Duodenal mucosa (tissue), 2 donors: ENCODE results near the gene SOX11.

ENCODE experiments used
- H3K27ac ChIP-seq: one replicate; pipeline ENCODE4 v1.7.0; 2013; ENCODE audit warnings: low read depth, low read length
- H3K27me3 ChIP-seq, 2 donors: one replicate each; pipeline ENCODE4 v1.7.0; 2013; ENCODE audit warnings: low read length in 2 of 2, control low read depth in 1 of 2; ENCODE audit not compliant: insufficient read depth in 2 of 2, control insufficient read depth in 1 of 2
- H3K36me3 ChIP-seq, 2 donors: one replicate each; pipeline ENCODE4 v1.7.0; 2013; ENCODE audit warnings: low read length in 2 of 2, control low read depth in 1 of 2; ENCODE audit not compliant: insufficient read depth in 2 of 2, control insufficient read depth in 1 of 2
- H3K4me1 ChIP-seq, 2 donors: one replicate each; pipeline ENCODE4 v1.7.0; 2013; ENCODE audit warnings: low read length in 2 of 2, control low read depth in 1 of 2; ENCODE audit not compliant: insufficient read depth in 2 of 2, control insufficient read depth in 1 of 2
- H3K4me3 ChIP-seq, 2 donors: one replicate each; pipeline ENCODE4 v1.7.0; 2013; ENCODE audit warnings: low read length in 2 of 2, low read depth in 1 of 2
- H3K9ac ChIP-seq, 2 donors: one replicate each; pipeline ENCODE4 v1.7.0; 2013; ENCODE audit warnings: low read length in 2 of 2, low read depth in 1 of 2
- H3K9me3 ChIP-seq, 2 donors: one replicate each; pipeline ENCODE4 v1.7.0; 2013; ENCODE audit warnings: low read length in 2 of 2, control low read depth in 1 of 2; ENCODE audit not compliant: control insufficient read depth in 1 of 2

Gene SOX11

GRCh38 chr2:5720426-5720825 is 28.2 kb downstream of the SOX11 start:
- Histone ChIP-seq H3K36me3 (no peaks in the 10 kb centered on the region), H3K4me3 (no peak overlapping the region), H3K9ac (no peak overlapping the region), H3K4me1 (no peaks in the 10 kb centered on the region), H3K9me3 (no peaks in the 10 kb centered on the region), H3K27ac (no peak overlapping the region), H3K27me3 (no peaks in the 10 kb centered on the region)

GRCh38 chr2:5722236-5722635 is 30.1 kb downstream of the SOX11 start:
- Histone ChIP-seq H3K9ac (no peak overlapping the region), H3K36me3 (no peaks in the 10 kb centered on the region), H3K27me3 (no peaks in the 10 kb centered on the region), H3K27ac (no peak overlapping the region), H3K9me3 (no peaks in the 10 kb centered on the region), H3K4me1 (no peaks in the 10 kb centered on the region), H3K4me3 (no peak overlapping the region)

GRCh38 chr2:5723791-5724735 is 31.9 kb downstream of the SOX11 start:
- no peaks in the 10 kb centered on the region for H3K27me3 ChIP-seq
- no peak overlapping the region for H3K9ac ChIP-seq
- H3K27ac ChIP-seq, result no peak overlapping the region
- no peak overlapping the region for H3K4me3 ChIP-seq
- no peaks in the 10 kb centered on the region for H3K36me3 ChIP-seq
- no peaks in the 10 kb centered on the region for H3K9me3 ChIP-seq
- H3K4me1 ChIP-seq, result no peaks in the 10 kb centered on the region

GRCh38 chr2:5725072-5725471 is 32.9 kb downstream of the SOX11 start:
- Histone ChIP-seq H3K4me1 (no peaks in the 10 kb centered on the region), H3K9ac (no peak overlapping the region), H3K4me3 (no peak overlapping the region), H3K27ac (no peak overlapping the region), H3K36me3 (no peaks in the 10 kb centered on the region), H3K9me3 (no peaks in the 10 kb centered on the region), H3K27me3 (no peaks in the 10 kb centered on the region)

- H3K27ac ChIP-seq, result no peak overlapping the region
- H3K4me3 ChIP-seq, result no peak overlapping the region
- H3K27me3 ChIP-seq, result no peaks in the 10 kb centered on the region
- H3K36me3 ChIP-seq, result no peaks in the 10 kb centered on the region
- H3K4me1 ChIP-seq, result no peaks in the 10 kb centered on the region
- H3K9me3 ChIP-seq, result no peaks in the 10 kb centered on the region
- H3K9ac ChIP-seq, result no peak overlapping the region
These were observed 33.7 kb downstream of the SOX11 start for GRCh38 chr2:5725794-5726463.

GRCh38 chr2:5727235-5727634 is 35.1 kb downstream of the SOX11 start:
- H3K27ac ChIP-seq, result no peak overlapping the region
- no peaks in the 10 kb centered on the region for H3K27me3 ChIP-seq
- no peak overlapping the region for H3K4me3 ChIP-seq
- no peaks in the 10 kb centered on the region for H3K9me3 ChIP-seq
- no peak overlapping the region for H3K9ac ChIP-seq
- H3K36me3 ChIP-seq, result no peaks in the 10 kb centered on the region
- H3K4me1 ChIP-seq, result no peaks in the 10 kb centered on the region

- H3K36me3 ChIP-seq, result no peaks in the 10 kb centered on the region
- H3K9ac ChIP-seq, result no peak overlapping the region
- no peak overlapping the region for H3K27ac ChIP-seq
- H3K4me1 ChIP-seq, result no peaks in the 10 kb centered on the region
- H3K27me3 ChIP-seq, result no peaks in the 10 kb centered on the region
- no peak overlapping the region for H3K4me3 ChIP-seq
- H3K9me3 ChIP-seq, result no peaks in the 10 kb centered on the region
These were observed 37.2 kb downstream of the SOX11 start for GRCh38 chr2:5729416-5729815.

- no peak overlapping the region for H3K9ac ChIP-seq
- no peaks in the 10 kb centered on the region for H3K9me3 ChIP-seq
- H3K27me3 ChIP-seq, result no peaks in the 10 kb centered on the region
- H3K36me3 ChIP-seq, result no peaks in the 10 kb centered on the region
- no peak overlapping the region for H3K27ac ChIP-seq
- H3K4me3 ChIP-seq, result no peak overlapping the region
- no peaks in the 10 kb centered on the region for H3K4me1 ChIP-seq
These were observed 38.2 kb downstream of the SOX11 start for GRCh38 chr2:5730386-5730785.

GRCh38 chr2:5734859-5735520 is 42.8 kb downstream of the SOX11 start:
- no peaks in the 10 kb centered on the region for H3K4me1 ChIP-seq
- H3K36me3 ChIP-seq, result no peaks in the 10 kb centered on the region
- no peak overlapping the region for H3K27ac ChIP-seq
- no peaks in the 10 kb centered on the region for H3K27me3 ChIP-seq
- no peak overlapping the region for H3K9ac ChIP-seq
- H3K4me3 ChIP-seq, result no peak overlapping the region
- H3K9me3 ChIP-seq, result no peaks in the 10 kb centered on the region

GRCh38 chr2:5735521-5735861 is 43.3 kb downstream of the SOX11 start:
- H3K36me3 ChIP-seq, result no peaks in the 10 kb centered on the region
- H3K4me3 ChIP-seq, result no peak overlapping the region
- H3K9me3 ChIP-seq, result no peaks in the 10 kb centered on the region
- H3K9ac ChIP-seq, result no peak overlapping the region
- H3K27ac ChIP-seq, result no peak overlapping the region
- no peaks in the 10 kb centered on the region for H3K27me3 ChIP-seq
- H3K4me1 ChIP-seq, result no peaks in the 10 kb centered on the region
